ENCODE data around the gene ANKRD22.

GRCh38 chr10:88820748-88821401, 30.8 kb downstream of the ANKRD22 start:
- TF ChIP-seq CTCF (IDR thresholded peaks at IDR 0.05; ENCODE audit: control extremely low read depth in 1 of 3, insufficient read depth in 1 of 3, low read depth in 1 of 3, low read length in 3 of 3) (no peak), TAF1 (IDR thresholded peaks at IDR 0.05; ENCODE audit: low read depth, low read length) (no peak), EP300 (IDR thresholded peaks at IDR 0.05; ENCODE audit: borderline replicate concordance in 1 of 2, low read depth in 2 of 2, low read length in 2 of 2) (no peak), ATF2 (IDR thresholded peaks at IDR 0.05; ENCODE audit: low read length) (no peak), TCF12 (IDR thresholded peaks at IDR 0.05; ENCODE audit: low read depth, low read length) (no peak), CHD2 (IDR thresholded peaks at IDR 0.05; ENCODE audit: low read length) (no peak), CEBPB (IDR thresholded peaks at IDR 0.05; ENCODE audit: low read depth, low read length) (no peak), POLR2AphosphoS5 (IDR thresholded peaks at IDR 0.05; ENCODE audit: low read depth, low read length) (no peak), SRF (IDR thresholded peaks at IDR 0.05; ENCODE audit: low read depth, low read length) (no peak), JUND (IDR thresholded peaks at IDR 0.05; ENCODE audit: low read length) (no peak)
